ENCODE data around the gene ATP5ME.

ATP5ME gene

GRCh38 chr4:628311-628741 lies 45.8 kb downstream of the ATP5ME start:
- H3K27ac ChIP-seq = no peak overlapping the region
- no peak for DNase-seq (ENCODE audit: low spot score)
- TF ChIP-seq CTCF (IDR thresholded peaks at IDR 0.05) = no peak
- no peak overlapping the region for H3K4me3 ChIP-seq

- TF ChIP-seq CTCF (IDR thresholded peaks at IDR 0.05) = no peak
- no peak for DNase-seq (ENCODE audit: low spot score)
- no peak overlapping the region for H3K27ac ChIP-seq
- H3K4me3 ChIP-seq = no peak overlapping the region
These were observed 46.5 kb downstream of the ATP5ME start for GRCh38 chr4:627347-628125.

GRCh38 chr4:626201-627091 lies 47.6 kb downstream of the ATP5ME start:
- H3K4me3 ChIP-seq = no peak overlapping the region
- no peak overlapping the region for H3K27ac ChIP-seq
- DNase-seq (ENCODE audit: low spot score) = no peak
- TF ChIP-seq CTCF (IDR thresholded peaks at IDR 0.05) = no peak

GRCh38 chr4:625631-626161 lies 48.4 kb downstream of the ATP5ME start:
- DNase-seq (ENCODE audit: low spot score) = no peak
- no peak overlapping the region for H3K27ac ChIP-seq

GRCh38 chr4:624705-625590 lies 49.1 kb downstream of the ATP5ME start, which contains the start of gene PDE6B:
PDE6B (plus strand) TSS chr4:625573; CDS start chr4:625627, 54 bp downstream.
- TF ChIP-seq CTCF (IDR thresholded peaks at IDR 0.05) = no peak
- no peak for DNase-seq (ENCODE audit: low spot score)
- no peak within 1 kb of the TSS for H3K27ac ChIP-seq

More at GRCh38 chr4:625631-626161, 48.4 kb downstream of the ATP5ME start:
- no peak for TF ChIP-seq CTCF (IDR thresholded peaks at IDR 0.05)
- H3K4me3 ChIP-seq = no peak overlapping the region

GRCh38 chr4:623914-624566 lies 50.0 kb downstream of the ATP5ME start:
- DNase-seq (ENCODE audit: low spot score) = no peak
- TF ChIP-seq CTCF (IDR thresholded peaks at IDR 0.05) = no peak
- no peak overlapping the region for H3K4me3 ChIP-seq
- H3K27ac ChIP-seq = no peak overlapping the region

More at GRCh38 chr4:624705-625590, 49.1 kb downstream of the ATP5ME start, which contains the start of gene PDE6B:
- no peak within 1 kb of the TSS for H3K4me3 ChIP-seq

Measured in coronary artery (tissue), 2 donors.